ENCODE measurements around the gene CMIP.

CMIP gene

GRCh38 chr16:81710044-81710443 lies 265.4 kb downstream of the CMIP start:
- DNase-seq (ENCODE audit: extremely low spot score) = no peak
- no peak for TF ChIP-seq FOXA1 (IDR thresholded peaks at IDR 0.05)
- no peak for TF ChIP-seq SP1 (IDR thresholded peaks at IDR 0.05)
- TF ChIP-seq L3MBTL2 (conservative IDR thresholded peaks at IDR 0.05) = no peak
- no peak for TF ChIP-seq NFRKB (IDR thresholded peaks at IDR 0.05)
- no peak for TF ChIP-seq SUZ12 (IDR thresholded peaks at IDR 0.05)
- no peak for TF ChIP-seq ZNF384 (IDR thresholded peaks at IDR 0.05)
- no peak for TF ChIP-seq TARDBP (IDR thresholded peaks at IDR 0.05)
- TF ChIP-seq BHLHE40 (IDR thresholded peaks at IDR 0.05; ENCODE audit: borderline replicate concordance) = no peak
- no peak for TF ChIP-seq PKNOX1 (IDR thresholded peaks at IDR 0.05)
- ChIA-PET CTCF (no interaction called here), POLR2A (no interaction called here)

DNA sequence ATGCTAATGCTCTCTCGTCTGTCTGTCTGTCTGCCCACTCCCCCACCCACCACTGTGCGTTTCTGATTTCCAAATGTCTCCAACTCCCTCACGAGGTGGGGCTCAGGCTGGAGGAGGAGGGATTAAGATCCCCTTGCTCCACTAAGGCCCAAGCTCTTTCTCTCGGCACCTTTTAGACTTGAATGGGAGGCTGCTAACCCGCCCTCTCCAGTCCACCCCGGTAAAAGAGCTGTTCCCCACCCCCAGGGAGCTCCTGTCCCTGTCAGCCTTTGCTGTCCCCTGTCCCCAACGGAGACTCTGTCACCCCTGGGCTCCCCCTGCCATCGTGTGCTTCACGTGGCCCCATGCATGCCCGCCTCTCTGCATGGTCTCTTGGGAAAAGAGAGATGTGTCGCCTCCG lies 266.0 kb downstream of the CMIP start:
- ChIA-PET CTCF (no interaction called here), POLR2A (no interaction called here)

GRCh38 chr16:81711657-81712319 lies 267.2 kb downstream of the CMIP start:
- ChIA-PET CTCF (no interaction called here), POLR2A (no interaction called here)
- no peak for DNase-seq (ENCODE audit: extremely low spot score)
- no peak for TF ChIP-seq PKNOX1 (IDR thresholded peaks at IDR 0.05)
- no peak for TF ChIP-seq ZNF384 (IDR thresholded peaks at IDR 0.05)
- no peak for TF ChIP-seq FOXA1 (IDR thresholded peaks at IDR 0.05)
- no peak for TF ChIP-seq SUZ12 (IDR thresholded peaks at IDR 0.05)
- no peak for TF ChIP-seq LEF1 (IDR thresholded peaks at IDR 0.05; ENCODE audit: borderline replicate concordance)
- no peak for TF ChIP-seq CTBP1 (IDR thresholded peaks at IDR 0.05; ENCODE audit: borderline replicate concordance)
- no peak for TF ChIP-seq TARDBP (IDR thresholded peaks at IDR 0.05)
- no peak for TF ChIP-seq SP1 (IDR thresholded peaks at IDR 0.05)
- TF ChIP-seq ELF4 (IDR thresholded peaks at IDR 0.05) = no peak
- TF ChIP-seq L3MBTL2 (conservative IDR thresholded peaks at IDR 0.05) = no peak
- no peak for TF ChIP-seq NFRKB (IDR thresholded peaks at IDR 0.05)
- no peak for TF ChIP-seq FOXM1 (IDR thresholded peaks at IDR 0.05; ENCODE audit: borderline replicate concordance)
- TF ChIP-seq FOXK2 (IDR thresholded peaks at IDR 0.05) = no peak
- TF ChIP-seq BHLHE40 (IDR thresholded peaks at IDR 0.05; ENCODE audit: borderline replicate concordance) = no peak

More for the DNA sequence above, 266.0 kb downstream of the CMIP start:
- no peak for DNase-seq (ENCODE audit: extremely low spot score)
- TF ChIP-seq TARDBP (IDR thresholded peaks at IDR 0.05) = no peak
- TF ChIP-seq ZNF384 (IDR thresholded peaks at IDR 0.05) = no peak
- TF ChIP-seq BHLHE40 (IDR thresholded peaks at IDR 0.05; ENCODE audit: borderline replicate concordance) = no peak
- TF ChIP-seq ARNT (IDR thresholded peaks at IDR 0.05) = no peak
- TF ChIP-seq CTBP1 (IDR thresholded peaks at IDR 0.05; ENCODE audit: borderline replicate concordance) = no peak
- TF ChIP-seq ELF4 (IDR thresholded peaks at IDR 0.05) = no peak
- no peak for TF ChIP-seq FOXA1 (IDR thresholded peaks at IDR 0.05)
- TF ChIP-seq FOXK2 (IDR thresholded peaks at IDR 0.05) = no peak
- no peak for TF ChIP-seq FOXM1 (IDR thresholded peaks at IDR 0.05; ENCODE audit: borderline replicate concordance)
- no peak for TF ChIP-seq NFRKB (IDR thresholded peaks at IDR 0.05)
- no peak for TF ChIP-seq L3MBTL2 (conservative IDR thresholded peaks at IDR 0.05)
- no peak for TF ChIP-seq LEF1 (IDR thresholded peaks at IDR 0.05; ENCODE audit: borderline replicate concordance)
- no peak for TF ChIP-seq SP1 (IDR thresholded peaks at IDR 0.05)
- no peak for TF ChIP-seq SUZ12 (IDR thresholded peaks at IDR 0.05)
- TF ChIP-seq HDGF (IDR thresholded peaks at IDR 0.05; ENCODE audit: borderline replicate concordance) = no peak
- TF ChIP-seq PKNOX1 (IDR thresholded peaks at IDR 0.05) = no peak

GRCh38 chr16:81712681-81713080 lies 268.1 kb downstream of the CMIP start:
- ChIA-PET CTCF (no interaction called here), POLR2A (no interaction called here)
- TF ChIP-seq PKNOX1 (IDR thresholded peaks at IDR 0.05) (no peak), ELF4 (IDR thresholded peaks at IDR 0.05) (no peak), NFRKB (IDR thresholded peaks at IDR 0.05) (no peak), LEF1 (IDR thresholded peaks at IDR 0.05; ENCODE audit: borderline replicate concordance) (no peak), HDGF (IDR thresholded peaks at IDR 0.05; ENCODE audit: borderline replicate concordance) (no peak), FOXA1 (IDR thresholded peaks at IDR 0.05) (no peak), L3MBTL2 (conservative IDR thresholded peaks at IDR 0.05) (no peak), FOXK2 (IDR thresholded peaks at IDR 0.05) (no peak), BHLHE40 (IDR thresholded peaks at IDR 0.05; ENCODE audit: borderline replicate concordance) (no peak), ZNF384 (IDR thresholded peaks at IDR 0.05) (no peak), CTBP1 (IDR thresholded peaks at IDR 0.05; ENCODE audit: borderline replicate concordance) (no peak), FOXM1 (IDR thresholded peaks at IDR 0.05; ENCODE audit: borderline replicate concordance) (no peak), TARDBP (IDR thresholded peaks at IDR 0.05) (no peak), SP1 (IDR thresholded peaks at IDR 0.05) (no peak), ARNT (IDR thresholded peaks at IDR 0.05) (no peak), SUZ12 (IDR thresholded peaks at IDR 0.05) (no peak)
- DNase-seq (ENCODE audit: extremely low spot score) = no peak

GRCh38 chr16:81713295-81713772 lies 268.7 kb downstream of the CMIP start:
- CTCF ChIA-PET = no interaction called here
- no peak for TF ChIP-seq ARNT (IDR thresholded peaks at IDR 0.05)
- TF ChIP-seq ZNF384 (IDR thresholded peaks at IDR 0.05) = peak; percentile 77
- POLR2A ChIA-PET = no interaction called here
- no peak for DNase-seq (ENCODE audit: extremely low spot score)

DNA sequence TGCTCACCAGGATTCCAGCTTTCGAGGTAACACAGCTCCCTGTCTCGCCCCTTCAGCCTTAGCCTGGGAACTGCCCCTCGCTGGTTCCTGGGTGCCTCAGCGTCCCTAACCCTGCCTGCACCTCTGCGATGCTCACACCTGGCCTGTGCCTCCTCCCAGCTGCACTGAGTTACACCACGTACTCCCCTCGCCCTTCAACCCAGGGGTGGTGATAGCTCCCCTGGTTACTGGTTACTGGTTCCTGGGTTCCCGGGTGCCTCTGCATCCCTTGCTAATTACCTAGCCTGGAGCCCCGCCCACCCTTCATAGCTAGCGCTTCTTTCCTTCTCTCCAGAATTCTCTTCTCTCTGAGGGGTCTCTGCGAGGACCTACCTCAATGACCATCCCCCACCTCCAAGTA lies 269.2 kb downstream of the CMIP start:
- ChIA-PET POLR2A (no interaction called here), CTCF (no interaction called here)
- no peak for DNase-seq (ENCODE audit: extremely low spot score)
- TF ChIP-seq PKNOX1 (IDR thresholded peaks at IDR 0.05) (no peak), CTBP1 (IDR thresholded peaks at IDR 0.05; ENCODE audit: borderline replicate concordance) (no peak), HDGF (IDR thresholded peaks at IDR 0.05; ENCODE audit: borderline replicate concordance) (no peak), L3MBTL2 (conservative IDR thresholded peaks at IDR 0.05) (no peak), FOXK2 (IDR thresholded peaks at IDR 0.05) (no peak), TARDBP (IDR thresholded peaks at IDR 0.05) (no peak), ZNF384 (IDR thresholded peaks at IDR 0.05) (no peak), BHLHE40 (IDR thresholded peaks at IDR 0.05; ENCODE audit: borderline replicate concordance) (no peak), FOXA1 (IDR thresholded peaks at IDR 0.05) (no peak), SUZ12 (IDR thresholded peaks at IDR 0.05) (no peak), ARNT (IDR thresholded peaks at IDR 0.05) (no peak), LEF1 (IDR thresholded peaks at IDR 0.05; ENCODE audit: borderline replicate concordance) (no peak)
